SIG-M5 (cell line): ENCODE data around the gene PPL.
"Not testable (repeated sequence)": the region's sequence is repeated elsewhere in the genome, so short reads cannot be mapped to it uniquely, and the experiment has no call there.

Experiments used
- DNase-seq: peaks from one replicate; lab custom pipeline; 2025; lab: John Stamatoyannopoulos, UW

Gene PPL

GRCh38 chr16:4933433-4933832, 3.5 kb downstream of the PPL start:
- no peak for DNase-seq

GRCh38 chr16:4931381-4931780, 5.6 kb downstream of the PPL start:
- no peak for DNase-seq

- DNase-seq, result not testable (repeated sequence)
These were observed 7.3 kb downstream of the PPL start for GRCh38 chr16:4929619-4930018.

GRCh38 chr16:4928227-4928626, 8.7 kb downstream of the PPL start:
- no peak for DNase-seq

GRCh38 chr16:4927661-4928060, 9.3 kb downstream of the PPL start:
- no peak for DNase-seq

GRCh38 chr16:4926928-4927327, 10.0 kb downstream of the PPL start:
- no peak for DNase-seq

- no peak for DNase-seq
These were observed 11.2 kb downstream of the PPL start for GRCh38 chr16:4925791-4926190.

GRCh38 chr16:4925293-4925607, 11.7 kb downstream of the PPL start:
- no peak for DNase-seq

- no peak for DNase-seq
These were observed 12.2 kb downstream of the PPL start for GRCh38 chr16:4924593-4925292.

- no peak for DNase-seq
These were observed 13.1 kb downstream of the PPL start for GRCh38 chr16:4923853-4924252.

GRCh38 chr16:4922721-4923342, 14.1 kb downstream of the PPL start:
- DNase-seq, result no peak

GRCh38 chr16:4920826-4921225, 16.1 kb downstream of the PPL start:
- DNase-seq, result no peak

GRCh38 chr16:4918781-4919251, 18.1 kb downstream of the PPL start:
- no peak for DNase-seq

GRCh38 chr16:4917117-4917516, 19.8 kb downstream of the PPL start:
- no peak for DNase-seq

GRCh38 chr16:4915226-4915761, 21.7 kb downstream of the PPL start:
- no peak for DNase-seq

- DNase-seq, result no peak
These were observed 22.3 kb downstream of the PPL start for GRCh38 chr16:4914528-4915225.

GRCh38 chr16:4913774-4914525, 23.0 kb downstream of the PPL start:
- no peak for DNase-seq

GRCh38 chr16:4913130-4913773, 23.7 kb downstream of the PPL start:
- DNase-seq, result no peak

GRCh38 chr16:4911970-4912386, 25.0 kb downstream of the PPL start:
- DNase-seq, result no peak

GRCh38 chr16:4910828-4911227, 26.1 kb downstream of the PPL start:
- no peak for DNase-seq

GRCh38 chr16:4909825-4910224, 27.1 kb downstream of the PPL start:
- no peak for DNase-seq
